ENCODE data around the gene KHSRP. TPM values are rescaled to one million over a fixed set of nuclear protein-coding genes. Genes with fewer than 3 reads are reported as not detected.
A peak's percentile ranks its signal among the peaks of the same experiment; 100 is the strongest.

Gene KHSRP
- total and polyA plus RNA-seq, 2 of the 13 experiments (the other 11 are each of a cell fraction or from before 2014, with no cell fraction given): 72.1 to 129 TPM

- no peak for TF ChIP-seq SMAD9 (CRISPR knock-in tag; IDR thresholded peaks at IDR 0.05)
- TF ChIP-seq ZSCAN25 (CRISPR knock-in tag; IDR thresholded peaks at IDR 0.05): no peak
- TF ChIP-seq MTF2 (CRISPR knock-in tag; IDR thresholded peaks at IDR 0.05; ENCODE audit: borderline replicate concordance): no peak
- TF ChIP-seq MAZ (IDR thresholded peaks at IDR 0.05; ENCODE audit: borderline replicate concordance, low read depth, low read length): peak; percentile 45; the same call in 1 of the 2 replicates
- peak; percentile 13; the same call in 1 of the 2 replicates for TF ChIP-seq MAZ (CRISPR knock-in tag; IDR thresholded peaks at IDR 0.05; ENCODE audit: low read depth)
- peak; percentile 55; the same call in 1 of the 2 replicates for TF ChIP-seq SIN3A (IDR thresholded peaks at IDR 0.05; ENCODE audit: borderline replicate concordance, low read depth, low read length)
- TF ChIP-seq ZNF567 (CRISPR knock-in tag; IDR thresholded peaks at IDR 0.05; ENCODE audit: borderline replicate concordance): 0 out of 2 replicates have a peak, but pooled peaks have one; percentile 1
- TF ChIP-seq FOXA1 (IDR thresholded peaks at IDR 0.05): no peak
- no peak for TF ChIP-seq FOXA1 (CRISPR knock-in tag; IDR thresholded peaks at IDR 0.05)
- TF ChIP-seq PRPF4 (IDR thresholded peaks at IDR 0.05; ENCODE audit: low read depth, low read length, poor library complexity, severe bottlenecking): no peak
- no peak for TF ChIP-seq HHEX (CRISPR knock-in tag; IDR thresholded peaks at IDR 0.05)
- TF ChIP-seq ZNF274 (CRISPR knock-in tag; IDR thresholded peaks at IDR 0.05): no peak
- TF ChIP-seq LCORL (IDR thresholded peaks at IDR 0.05): no peak
- TF ChIP-seq LCORL (CRISPR knock-in tag; IDR thresholded peaks at IDR 0.05): 0 out of 2 replicates have a peak, but pooled peaks have one; percentile 9
- TF ChIP-seq, protein P1, sequence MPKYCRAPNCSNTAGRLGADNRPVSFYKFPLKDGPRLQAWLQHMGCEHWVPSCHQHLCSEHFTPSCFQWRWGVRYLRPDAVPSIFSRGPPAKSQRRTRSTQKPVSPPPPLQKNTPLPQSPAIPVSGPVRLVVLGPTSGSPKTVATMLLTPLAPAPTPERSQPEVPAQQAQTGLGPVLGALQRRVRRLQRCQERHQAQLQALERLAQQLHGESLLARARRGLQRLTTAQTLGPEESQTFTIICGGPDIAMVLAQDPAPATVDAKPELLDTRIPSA (CRISPR knock-in tag; IDR thresholded peaks at IDR 0.05; ENCODE audit: borderline replicate concordance): no peak
- no peak for TF ChIP-seq IRF2 (CRISPR knock-in tag; IDR thresholded peaks at IDR 0.05)
- 0 out of 2 replicates have a peak, but pooled peaks have one; percentile 2 for TF ChIP-seq ZNF556 (CRISPR knock-in tag; IDR thresholded peaks at IDR 0.05; ENCODE audit: borderline replicate concordance)
- TF ChIP-seq MED13 (CRISPR knock-in tag; IDR thresholded peaks at IDR 0.05): no peak
- TF ChIP-seq ZBTB26 (CRISPR knock-in tag; IDR thresholded peaks at IDR 0.05; ENCODE audit: borderline replicate concordance): no peak
- 0 out of 2 replicates have a peak, but pooled peaks have one; percentile 15 for TF ChIP-seq ZNF761 (CRISPR knock-in tag; conservative IDR thresholded peaks at IDR 0.05)
- no peak for TF ChIP-seq KDM5B (CRISPR knock-in tag; IDR thresholded peaks at IDR 0.05; ENCODE audit: borderline replicate concordance)
- TF ChIP-seq, protein P2, sequence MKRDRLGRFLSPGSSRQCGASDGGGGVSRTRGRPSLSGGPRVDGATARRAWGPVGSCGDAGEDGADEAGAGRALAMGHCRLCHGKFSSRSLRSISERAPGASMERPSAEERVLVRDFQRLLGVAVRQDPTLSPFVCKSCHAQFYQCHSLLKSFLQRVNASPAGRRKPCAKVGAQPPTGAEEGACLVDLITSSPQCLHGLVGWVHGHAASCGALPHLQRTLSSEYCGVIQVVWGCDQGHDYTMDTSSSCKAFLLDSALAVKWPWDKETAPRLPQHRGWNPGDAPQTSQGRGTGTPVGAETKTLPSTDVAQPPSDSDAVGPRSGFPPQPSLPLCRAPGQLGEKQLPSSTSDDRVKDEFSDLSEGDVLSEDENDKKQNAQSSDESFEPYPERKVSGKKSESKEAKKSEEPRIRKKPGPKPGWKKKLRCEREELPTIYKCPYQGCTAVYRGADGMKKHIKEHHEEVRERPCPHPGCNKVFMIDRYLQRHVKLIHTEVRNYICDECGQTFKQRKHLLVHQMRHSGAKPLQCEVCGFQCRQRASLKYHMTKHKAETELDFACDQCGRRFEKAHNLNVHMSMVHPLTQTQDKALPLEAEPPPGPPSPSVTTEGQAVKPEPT (CRISPR knock-in tag; IDR thresholded peaks at IDR 0.05; ENCODE audit: low read depth): no peak
- TF ChIP-seq, protein P3, sequence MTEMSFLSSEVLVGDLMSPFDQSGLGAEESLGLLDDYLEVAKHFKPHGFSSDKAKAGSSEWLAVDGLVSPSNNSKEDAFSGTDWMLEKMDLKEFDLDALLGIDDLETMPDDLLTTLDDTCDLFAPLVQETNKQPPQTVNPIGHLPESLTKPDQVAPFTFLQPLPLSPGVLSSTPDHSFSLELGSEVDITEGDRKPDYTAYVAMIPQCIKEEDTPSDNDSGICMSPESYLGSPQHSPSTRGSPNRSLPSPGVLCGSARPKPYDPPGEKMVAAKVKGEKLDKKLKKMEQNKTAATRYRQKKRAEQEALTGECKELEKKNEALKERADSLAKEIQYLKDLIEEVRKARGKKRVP (CRISPR knock-in tag; IDR thresholded peaks at IDR 0.05): 0 out of 4 replicates have a peak, but pooled peaks of 1 of the 2 experiments have one; percentile 27
- TF ChIP-seq SP1 (IDR thresholded peaks at IDR 0.05): 0 out of 2 replicates have a peak, but pooled peaks have one; percentile 44
- TF ChIP-seq SP1 (CRISPR knock-in tag; IDR thresholded peaks at IDR 0.05): peak; percentile 80
- no peak for TF ChIP-seq ZNF629 (CRISPR knock-in tag; conservative IDR thresholded peaks at IDR 0.05)
Measured at GRCh38 chr19:6373096-6373812, 51.4 kb downstream of the KHSRP start (continued).
